Prostate gland (tissue), 2 donors: ENCODE measurements around the gene CHTF18.

Experiments
- POLR2A ChIP-seq: fragments of 450-650 bp; IDR thresholded peaks from one replicate; pipeline ENCODE4 v1.6.1; 2016; ENCODE audit warnings: antibody characterized with exemption, mild to moderate bottlenecking
- POLR2AphosphoS5 ChIP-seq: sonication (generic); formaldehyde crosslinking; IDR thresholded peaks from one replicate; pipeline ENCODE4 v1.6.1; 2017; ENCODE audit warnings: antibody characterized with exemption
- TF ChIP-seq, protein P1 (sequence below), 4 experiments: fragments of 200-600 bp in 2 of 4; fragments of 450-650 bp in 2 of 4; sonication (generic) in 2 of 4; IDR thresholded peaks; 1 replicate in 3 of 4; 2 replicates in 1 of 4; pipeline ENCODE4 v1.5.1; 2016 to 2019; ENCODE audit warnings: antibody characterized with exemption in 4 of 4, mild to moderate bottlenecking in 2 of 4, moderate library complexity in 2 of 4

DNA sequence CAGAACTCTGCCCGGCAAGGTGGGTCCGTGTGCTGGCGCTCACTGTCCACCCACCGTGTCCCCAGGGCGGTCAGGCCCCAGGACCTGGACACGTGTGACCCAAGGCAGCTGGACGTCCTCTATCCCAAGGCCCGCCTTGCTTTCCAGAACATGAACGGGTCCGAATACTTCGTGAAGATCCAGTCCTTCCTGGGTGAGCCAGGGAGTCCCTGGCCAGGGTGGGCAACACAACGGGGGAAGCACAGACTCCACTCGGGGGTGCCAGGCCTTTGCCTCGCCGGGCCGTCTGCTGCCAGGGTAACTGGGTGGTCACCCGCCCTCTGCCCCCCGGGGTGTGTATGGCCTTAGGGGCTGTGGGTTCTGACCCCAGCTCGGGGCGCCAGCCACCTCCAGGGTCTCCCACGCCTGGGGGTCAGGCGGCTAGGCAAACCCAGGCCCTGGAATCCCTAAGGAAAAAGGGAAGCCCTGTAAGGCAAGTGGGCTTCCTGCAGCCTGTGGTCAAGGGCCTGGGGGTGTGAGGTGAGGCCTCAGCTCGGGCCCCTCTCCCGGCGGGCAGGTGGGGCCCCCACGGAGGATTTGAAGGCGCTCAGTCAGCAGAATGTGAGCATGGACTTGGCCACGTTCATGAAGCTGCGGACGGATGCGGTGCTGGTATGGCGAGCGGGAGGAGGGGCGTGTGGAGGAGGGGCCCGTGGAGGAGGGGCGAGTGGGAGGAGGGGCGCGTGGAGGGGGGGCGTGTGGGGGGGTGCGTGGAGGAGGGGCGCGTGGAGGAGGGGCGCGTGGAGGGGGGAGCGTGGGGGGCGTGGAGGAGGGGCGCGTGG is 21.4 kb upstream of the CHTF18 start:
- TF ChIP-seq POLR2A = no peak
- TF ChIP-seq, protein P1, sequence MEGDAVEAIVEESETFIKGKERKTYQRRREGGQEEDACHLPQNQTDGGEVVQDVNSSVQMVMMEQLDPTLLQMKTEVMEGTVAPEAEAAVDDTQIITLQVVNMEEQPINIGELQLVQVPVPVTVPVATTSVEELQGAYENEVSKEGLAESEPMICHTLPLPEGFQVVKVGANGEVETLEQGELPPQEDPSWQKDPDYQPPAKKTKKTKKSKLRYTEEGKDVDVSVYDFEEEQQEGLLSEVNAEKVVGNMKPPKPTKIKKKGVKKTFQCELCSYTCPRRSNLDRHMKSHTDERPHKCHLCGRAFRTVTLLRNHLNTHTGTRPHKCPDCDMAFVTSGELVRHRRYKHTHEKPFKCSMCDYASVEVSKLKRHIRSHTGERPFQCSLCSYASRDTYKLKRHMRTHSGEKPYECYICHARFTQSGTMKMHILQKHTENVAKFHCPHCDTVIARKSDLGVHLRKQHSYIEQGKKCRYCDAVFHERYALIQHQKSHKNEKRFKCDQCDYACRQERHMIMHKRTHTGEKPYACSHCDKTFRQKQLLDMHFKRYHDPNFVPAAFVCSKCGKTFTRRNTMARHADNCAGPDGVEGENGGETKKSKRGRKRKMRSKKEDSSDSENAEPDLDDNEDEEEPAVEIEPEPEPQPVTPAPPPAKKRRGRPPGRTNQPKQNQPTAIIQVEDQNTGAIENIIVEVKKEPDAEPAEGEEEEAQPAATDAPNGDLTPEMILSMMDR (IDR thresholded peaks at IDR 0.05) = no peak
- TF ChIP-seq POLR2AphosphoS5 = no peak
